OCI-M1 (cell line): ENCODE measurements around the gene EDN1.

Source experiments
- DNase-seq: peaks from one replicate; lab custom pipeline; 2025; lab: John Stamatoyannopoulos, UW

The EDN1 gene

DNA sequence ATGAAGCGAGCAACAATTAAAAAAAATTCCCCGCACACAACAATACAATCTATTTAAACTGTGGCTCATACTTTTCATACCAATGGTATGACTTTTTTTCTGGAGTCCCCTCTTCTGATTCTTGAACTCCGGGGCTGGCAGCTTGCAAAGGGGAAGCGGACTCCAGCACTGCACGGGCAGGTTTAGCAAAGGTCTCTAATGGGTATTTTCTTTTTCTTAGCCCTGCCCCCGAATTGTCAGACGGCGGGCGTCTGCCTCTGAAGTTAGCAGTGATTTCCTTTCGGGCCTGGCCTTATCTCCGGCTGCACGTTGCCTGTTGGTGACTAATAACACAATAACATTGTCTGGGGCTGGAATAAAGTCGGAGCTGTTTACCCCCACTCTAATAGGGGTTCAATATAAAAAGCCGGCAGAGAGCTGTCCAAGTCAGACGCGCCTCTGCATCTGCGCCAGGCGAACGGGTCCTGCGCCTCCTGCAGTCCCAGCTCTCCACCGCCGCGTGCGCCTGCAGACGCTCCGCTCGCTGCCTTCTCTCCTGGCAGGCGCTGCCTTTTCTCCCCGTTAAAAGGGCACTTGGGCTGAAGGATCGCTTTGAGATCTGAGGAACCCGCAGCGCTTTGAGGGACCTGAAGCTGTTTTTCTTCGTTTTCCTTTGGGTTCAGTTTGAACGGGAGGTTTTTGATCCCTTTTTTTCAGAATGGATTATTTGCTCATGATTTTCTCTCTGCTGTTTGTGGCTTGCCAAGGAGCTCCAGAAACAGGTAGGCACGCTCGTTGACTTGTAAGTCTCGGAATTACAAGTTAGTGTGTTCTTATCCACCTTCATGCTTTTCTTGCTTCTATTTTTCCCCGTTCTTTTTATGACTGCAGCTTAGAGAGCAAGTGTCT is at the start of gene EDN1:
Gene EDN1 (plus strand): TSS at position 429 of the 888 bp plus-strand sequence. CDS start 269 bp downstream, at position 698.
- DNase-seq: peak; percentile 79

DNA sequence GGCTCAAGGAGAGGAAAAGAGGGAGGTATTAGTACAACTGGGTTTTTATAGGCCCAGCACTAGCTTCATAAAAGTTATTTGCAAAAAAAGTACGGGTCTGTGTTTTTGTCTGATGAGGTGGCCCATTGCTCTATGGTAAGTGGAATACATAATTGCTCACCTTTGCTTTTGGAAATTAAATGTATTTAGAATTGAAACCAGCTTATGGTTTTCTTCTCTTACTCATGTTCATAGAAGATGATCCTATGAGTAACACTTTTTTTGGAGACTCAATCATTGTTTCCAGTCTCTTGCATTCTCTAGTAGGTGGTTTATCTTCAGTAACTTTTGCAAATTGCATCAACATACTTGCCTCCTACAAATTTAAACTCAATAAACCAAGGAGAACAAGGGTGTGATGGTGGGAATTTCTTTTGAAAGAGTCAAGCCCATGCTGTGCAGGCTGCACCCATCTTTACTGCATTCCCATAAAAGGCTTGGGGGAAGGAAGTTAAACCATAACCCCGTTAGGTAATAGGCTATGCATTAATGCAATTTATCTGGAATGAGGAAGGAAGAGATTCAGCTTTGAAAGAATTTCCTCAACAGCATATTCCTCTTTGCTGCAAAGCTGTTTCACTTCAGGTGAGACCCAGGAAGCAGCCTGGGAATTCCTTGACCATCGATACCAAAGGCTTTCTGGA is 48.5 kb upstream of the EDN1 start:
- DNase-seq: no peak

DNA sequence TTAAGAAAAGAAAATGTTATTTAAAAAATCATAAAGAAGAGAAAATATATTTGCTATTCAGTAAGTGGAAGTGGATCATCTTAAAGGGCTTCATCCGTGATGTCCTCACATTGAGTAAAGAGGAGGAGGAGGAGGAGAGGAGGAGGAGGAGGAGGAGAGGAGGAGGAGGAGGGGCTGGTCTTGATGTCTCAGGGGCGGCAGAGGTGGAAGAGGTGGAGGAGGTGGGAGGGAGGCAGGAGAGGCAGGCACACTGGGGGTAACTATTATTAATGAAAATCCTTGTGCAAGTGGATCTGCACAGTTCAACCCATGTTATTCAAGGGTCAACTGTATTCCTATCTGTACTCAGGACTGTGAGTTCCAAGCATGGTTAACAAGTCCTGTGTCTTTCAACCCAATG is 47.0 kb upstream of the EDN1 start:
- DNase-seq: no peak

DNA sequence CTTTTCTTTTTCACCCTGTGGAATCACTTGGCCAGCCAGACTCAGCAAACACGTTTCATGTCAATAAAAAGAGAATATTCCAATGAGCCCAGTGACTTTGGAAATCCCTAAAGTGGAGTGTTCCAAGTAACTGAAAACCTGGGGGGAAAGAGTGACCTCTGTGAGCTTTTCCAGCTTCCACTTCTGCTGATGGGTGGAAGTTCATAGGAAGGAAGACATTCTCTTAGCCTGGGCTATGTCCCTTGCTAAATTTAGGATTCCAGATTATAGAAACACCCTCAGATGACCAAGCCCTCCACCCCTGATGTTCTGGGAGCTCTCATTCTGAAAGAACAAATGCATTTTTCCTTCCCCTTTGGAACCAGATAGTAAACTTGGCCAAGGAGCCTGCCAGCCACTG is 44.8 kb upstream of the EDN1 start:
- no peak for DNase-seq

DNA sequence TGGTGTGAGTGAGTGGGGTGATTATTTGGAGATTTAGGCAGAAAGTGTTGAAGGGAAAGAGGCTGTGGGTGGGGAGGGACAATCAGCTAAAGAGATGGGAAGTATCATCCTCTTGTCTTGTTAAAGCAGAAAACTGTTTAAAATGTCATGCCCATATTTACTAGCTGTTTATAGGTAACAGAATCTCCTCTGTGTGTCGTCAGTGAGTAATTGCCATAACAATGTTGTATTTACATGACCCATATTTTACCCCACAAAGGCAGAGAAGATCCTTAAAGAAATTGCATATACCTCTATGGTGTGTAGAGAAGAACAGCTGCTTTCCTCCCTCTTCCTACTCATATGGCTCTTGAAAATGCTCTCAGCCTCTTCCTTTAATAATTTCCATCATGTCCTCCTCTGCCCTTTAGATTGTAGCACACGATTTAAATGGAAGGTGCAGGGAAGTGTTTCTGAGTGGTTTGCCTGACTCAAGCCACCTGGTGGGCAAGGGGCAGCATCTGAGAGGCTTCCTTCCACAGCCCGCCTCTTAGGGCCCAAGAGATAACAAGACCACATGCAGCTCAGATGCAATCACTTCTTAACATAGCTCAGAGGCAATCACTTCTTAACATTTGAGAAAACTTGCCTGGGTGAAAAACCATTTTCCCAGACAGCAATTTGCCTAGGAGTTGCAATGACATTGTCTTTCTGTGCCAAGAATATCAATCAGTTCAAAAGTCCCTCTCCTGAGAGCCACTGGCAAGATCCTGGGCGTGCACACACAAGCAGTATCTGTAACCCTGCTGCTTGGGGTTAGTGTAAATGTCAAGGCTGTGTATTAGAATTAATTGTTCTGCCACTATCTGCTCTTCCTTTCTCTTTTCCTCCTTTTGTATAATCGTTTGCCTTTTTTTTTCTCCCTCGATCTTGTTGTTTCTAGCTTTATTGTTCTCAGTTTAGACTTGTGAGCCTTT is 44.1 kb upstream of the EDN1 start:
- DNase-seq: no peak

DNA sequence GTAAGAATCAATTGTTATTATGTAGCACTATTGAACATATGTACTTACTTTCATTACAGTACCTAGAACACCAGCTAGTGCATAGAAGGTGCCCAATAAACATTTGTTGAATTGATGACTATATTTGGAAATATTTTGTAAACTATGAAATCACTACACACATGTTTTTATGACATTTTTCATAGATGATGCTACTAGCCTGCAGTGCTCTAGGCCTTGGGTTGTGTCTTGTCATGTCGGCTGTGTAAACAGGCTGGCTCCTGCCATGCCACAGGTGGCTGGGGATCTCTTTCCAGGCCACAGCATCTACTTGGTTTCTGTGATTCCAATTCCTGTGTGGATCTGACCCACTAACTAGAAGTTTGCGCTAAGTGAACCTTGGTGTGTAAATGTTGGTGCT is 43.3 kb upstream of the EDN1 start:
- DNase-seq: no peak

DNA sequence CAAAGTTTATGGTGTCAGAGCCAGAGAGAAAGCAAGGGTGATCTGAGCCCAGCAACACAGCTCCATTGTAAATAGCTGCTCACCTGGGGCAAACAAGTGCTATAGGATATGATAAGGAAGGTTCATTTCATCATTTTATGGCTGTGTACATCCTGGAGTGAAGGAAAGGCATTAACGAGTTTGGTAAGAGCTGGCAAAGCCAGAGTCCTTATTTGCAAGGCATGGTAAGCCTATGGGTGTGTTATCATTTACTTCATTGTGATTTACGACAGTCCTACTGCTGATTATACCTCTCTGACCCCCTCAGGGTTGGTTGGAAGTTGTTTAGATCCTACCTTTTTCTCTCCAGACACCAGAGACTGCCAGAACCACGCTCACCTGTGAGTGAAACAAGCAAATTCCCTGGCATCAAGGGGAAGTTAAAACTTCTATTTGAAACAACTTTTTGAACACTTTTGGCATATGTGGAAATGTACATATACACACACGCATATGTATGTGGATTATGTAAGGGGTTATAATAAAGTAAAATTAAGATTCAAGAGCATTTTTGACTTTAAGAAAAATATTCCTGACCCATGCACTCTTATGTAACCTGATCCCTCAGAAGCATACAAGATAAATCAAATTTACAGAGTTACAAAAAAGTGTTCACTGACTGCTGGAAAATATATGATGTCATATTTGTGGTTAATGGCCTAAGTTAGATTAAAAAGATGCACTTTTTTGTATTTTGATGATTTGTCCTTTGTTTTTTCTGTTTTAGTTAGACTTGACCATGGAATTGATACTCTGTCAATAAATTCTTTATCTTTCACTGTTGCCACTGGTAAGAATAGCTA is 40.4 kb upstream of the EDN1 start:
- DNase-seq: no peak

DNA sequence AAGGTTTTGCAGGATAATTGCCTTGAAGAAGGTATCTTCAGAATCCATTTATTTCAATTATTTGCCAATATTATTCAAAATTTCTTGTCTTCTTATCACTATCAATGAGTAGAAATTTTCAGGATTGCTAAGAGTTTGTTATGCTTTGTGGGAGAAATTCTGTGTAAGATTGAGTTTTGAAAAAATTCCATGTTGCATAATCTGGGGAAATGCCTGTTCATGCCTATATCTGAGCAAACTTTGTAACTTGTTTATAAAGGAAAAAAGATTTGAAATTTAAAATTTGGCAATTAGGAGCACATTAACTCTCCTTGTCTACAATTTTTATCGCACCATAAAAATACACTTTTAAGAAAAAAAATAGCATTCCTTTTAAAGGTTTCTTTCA is 39.8 kb upstream of the EDN1 start:
- DNase-seq: no peak

DNA sequence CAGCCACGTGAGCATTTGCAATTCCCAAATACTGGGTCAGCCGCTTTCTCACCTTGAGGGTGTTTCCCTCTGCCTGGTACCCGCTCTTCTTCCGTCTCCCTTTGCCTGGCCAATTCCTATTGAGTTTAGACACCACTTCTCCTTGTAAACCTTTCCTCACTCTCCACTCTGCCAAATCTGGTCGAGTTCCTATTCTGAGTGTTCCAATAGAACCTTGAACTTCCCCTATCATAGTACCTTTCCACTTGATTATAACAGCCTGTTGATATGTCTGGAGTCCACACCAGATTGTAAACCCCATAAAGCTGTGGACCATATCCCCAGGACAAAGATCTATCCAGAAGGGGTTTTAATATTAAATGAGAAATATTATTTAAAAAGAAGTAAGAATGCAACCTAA is 36.0 kb upstream of the EDN1 start:
- DNase-seq: no peak

DNA sequence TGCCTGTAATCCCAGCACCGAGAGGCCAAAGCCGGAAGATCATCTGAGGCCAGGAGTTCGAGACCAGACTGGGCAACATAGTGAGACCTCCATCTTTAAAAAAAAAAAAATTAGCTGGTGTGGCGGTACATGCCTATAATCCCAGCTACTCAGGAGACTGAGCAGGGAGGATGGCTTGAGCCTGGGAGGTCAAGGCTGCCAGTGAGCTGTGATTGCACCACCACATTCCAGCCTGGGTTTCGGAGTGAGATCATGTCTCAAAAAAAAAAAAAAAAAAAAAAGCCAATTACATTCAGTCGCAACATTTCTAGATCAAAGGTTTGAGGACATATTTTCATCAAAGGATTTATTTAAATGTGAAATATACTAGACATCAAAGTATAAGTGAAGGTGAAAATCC is 32.0 kb upstream of the EDN1 start:
- no peak for DNase-seq

DNA sequence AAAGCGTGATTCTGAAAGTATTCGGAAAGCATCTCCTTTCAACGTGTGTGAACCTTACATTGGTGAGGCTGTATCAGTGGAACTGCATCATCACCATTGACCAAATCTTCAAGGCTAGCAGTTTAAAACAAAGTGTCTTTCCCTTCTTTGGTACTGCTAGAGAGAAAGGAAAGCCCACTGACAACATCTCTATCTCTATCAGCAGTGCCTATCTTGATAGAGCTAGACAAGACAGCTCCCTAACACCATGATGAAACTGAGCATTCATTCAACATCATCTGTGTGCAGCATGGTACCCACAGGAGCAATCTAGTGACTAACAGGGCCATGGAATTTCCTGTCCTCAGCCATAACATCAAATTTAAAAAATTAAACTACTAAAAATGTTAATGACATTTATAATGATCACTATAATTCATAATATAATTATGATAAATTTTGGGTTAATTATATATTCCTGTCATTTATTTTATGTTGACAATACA is 31.5 kb upstream of the EDN1 start:
- DNase-seq: no peak

DNA sequence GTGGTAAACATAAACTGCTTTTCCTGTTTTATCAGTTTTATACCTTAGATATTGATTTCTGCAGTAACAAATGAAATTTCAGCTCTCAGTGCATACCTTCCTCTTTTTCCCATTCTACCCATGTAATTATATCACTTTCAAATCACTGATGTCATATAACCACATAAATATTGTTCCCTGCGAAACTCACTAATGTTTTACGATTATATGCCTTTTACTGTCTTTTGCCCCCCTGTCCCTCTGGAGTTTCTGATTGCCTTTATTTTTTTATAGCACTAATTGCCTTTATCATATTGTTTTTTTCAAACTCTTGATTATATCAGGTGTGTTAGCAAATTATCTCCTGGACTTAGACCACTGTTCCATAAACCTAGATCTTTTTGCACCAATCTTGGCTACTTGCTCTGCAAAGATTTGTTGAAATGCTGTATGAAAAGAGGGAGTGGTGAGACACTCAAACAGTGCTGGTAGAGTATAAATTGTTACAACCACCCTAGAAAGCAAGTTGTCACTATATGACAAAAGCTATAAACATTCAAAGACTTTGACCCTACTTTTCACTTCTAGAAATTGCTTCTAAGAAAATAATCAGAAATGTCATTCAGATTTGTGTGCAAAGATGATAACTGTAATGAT is 29.6 kb upstream of the EDN1 start:
- DNase-seq: no peak

DNA sequence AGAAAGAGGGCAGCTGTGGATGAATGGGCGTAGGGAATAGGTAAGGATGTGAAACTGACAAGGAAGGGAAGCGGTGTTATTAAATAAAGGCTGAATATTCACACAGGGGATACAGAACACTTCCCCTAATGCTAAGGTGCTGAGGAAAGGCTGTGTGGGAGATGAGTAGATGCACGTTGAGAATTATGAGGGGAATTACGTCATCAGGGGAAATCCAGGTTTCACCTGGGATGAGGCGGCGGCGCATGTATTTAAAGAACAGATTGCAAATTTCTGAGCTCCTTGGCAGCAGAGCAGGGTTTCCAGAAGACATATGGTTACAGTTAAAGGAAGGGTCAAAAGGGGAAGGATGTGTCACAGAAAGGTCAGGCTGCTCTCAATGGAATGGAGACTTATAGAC is 28.7 kb upstream of the EDN1 start:
- no peak for DNase-seq

DNA sequence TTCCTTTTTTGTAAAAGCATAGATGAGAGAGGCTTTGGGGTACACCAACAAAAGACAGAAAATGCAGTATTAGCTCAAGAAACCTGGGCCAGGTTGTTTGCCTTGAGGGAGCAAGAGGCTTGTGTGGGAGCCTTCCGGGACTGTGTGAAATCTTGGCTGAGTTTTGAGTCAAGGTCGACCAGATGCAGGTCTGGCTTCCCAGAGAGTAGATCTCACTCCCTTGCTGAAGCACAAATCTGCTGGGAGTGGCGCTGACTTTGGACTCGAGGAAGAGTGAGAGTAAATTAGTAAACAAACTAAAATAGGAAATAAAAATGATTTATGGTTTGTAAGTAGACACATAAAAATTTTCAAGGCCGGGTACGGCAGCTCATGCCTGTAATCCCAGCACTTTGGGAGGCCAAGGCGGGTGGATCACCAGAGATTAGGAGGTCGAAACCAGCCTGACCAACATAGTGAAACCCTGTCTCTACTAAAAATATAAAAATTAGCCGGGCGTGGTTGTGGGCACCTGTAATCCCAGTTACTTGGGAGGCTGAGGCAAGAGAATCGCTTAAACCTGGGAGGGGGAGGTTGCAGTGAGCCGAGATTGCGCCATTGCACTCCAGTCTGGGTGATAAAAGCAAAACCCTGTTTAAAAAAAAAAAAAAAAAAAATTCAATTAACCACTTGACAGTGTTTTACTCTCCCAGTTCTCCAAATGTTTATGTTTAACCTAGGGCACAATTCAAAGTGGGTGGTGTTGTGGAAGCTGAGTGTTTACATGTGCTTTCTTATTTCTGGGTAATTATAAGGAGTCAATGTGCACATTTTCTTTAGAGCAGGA is 27.7 kb upstream of the EDN1 start:
- DNase-seq: no peak

DNA sequence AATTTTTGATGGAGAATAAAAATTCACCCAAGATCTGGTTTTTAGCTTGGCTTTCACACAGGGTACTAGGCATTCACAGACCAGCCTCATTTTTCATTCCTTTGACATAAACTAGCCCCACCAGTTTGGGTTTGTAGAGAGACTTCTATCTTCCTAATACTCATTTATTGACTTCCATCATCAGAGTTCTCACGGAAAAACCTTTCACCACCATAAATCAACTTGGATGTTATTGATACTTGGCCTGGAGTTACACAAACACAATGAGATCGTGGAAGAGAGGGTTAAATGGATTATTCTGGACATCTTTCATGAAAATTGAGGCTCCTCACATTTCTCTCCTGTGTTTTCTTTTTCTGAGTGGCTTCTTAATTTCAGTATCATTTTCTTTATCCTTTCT is 26.8 kb upstream of the EDN1 start:
- DNase-seq: no peak

DNA sequence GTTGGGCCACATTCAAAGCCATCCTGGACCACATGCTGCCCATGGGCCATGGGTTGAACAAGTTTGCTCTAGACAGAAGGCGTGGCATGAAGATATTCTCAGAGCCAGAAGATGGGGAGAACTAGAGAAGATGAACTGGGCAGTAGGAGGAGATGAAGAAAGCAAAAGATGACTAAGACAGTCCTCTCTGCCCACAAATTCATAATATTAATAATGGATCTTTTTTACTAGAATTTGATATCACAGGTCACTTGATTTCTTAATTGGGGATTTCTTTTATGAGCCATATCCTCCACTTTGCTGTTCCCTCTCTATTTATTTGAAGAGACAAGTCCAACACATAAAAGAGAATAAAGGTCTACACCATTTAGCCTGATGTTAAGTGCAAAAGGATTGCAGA is 25.5 kb upstream of the EDN1 start:
- DNase-seq: no peak

DNA sequence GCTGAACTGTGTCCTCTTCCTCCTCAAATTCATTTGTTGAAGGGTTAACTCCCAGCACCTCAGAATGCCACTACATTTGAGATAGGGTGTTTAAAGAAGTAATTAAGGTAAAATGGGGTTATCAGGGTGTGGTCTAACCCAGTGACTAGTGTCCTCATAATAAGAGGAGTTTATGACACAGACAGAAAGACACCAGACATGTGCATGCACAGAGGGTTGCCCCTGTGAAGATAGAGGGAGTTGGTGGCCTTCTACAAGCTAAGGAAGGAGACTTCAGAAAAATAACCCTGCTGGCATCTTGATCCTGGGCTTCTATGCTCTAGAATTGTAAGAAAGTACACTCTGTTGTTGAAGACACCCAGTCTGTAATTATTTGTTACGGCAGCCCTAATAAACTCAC is 24.9 kb upstream of the EDN1 start:
- DNase-seq: no peak

DNA sequence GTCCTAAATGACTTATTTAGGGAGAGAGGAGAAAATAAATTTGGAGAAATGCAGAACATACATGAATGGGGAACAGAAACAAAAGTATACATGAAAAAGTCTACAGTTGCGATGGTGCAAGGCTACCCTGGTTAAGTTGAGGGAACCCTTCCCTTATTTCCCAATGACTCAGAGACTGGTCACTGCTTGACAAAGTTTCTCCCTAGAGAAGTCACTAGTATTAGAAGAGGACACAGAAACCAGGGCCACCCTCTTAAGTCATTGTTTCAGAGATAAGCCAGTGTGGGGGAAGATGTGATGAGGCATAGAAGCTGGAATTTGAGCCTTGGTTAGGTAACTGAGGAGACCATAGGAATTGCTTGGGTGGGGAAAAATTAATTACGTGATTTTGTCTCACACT is 24.4 kb upstream of the EDN1 start:
- DNase-seq: peak; percentile 33

DNA sequence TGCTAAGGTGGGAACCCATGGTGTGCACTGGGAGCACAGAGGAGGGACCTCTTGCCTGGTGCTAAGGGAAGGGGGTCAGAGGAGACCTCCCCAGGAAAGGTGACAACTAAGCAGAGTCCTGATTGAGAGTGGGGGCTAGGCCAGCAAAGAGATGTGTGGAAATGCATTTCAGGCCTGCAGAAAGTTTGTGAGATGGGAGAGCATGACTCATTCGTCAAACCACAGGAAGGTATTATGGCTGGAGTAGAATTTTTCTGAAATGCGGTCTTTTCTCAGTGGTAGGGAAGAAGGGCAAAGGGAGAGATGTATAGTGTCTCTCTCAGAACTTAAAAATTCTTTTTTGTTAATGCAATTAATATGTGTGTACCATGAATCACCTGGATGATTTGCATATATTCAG is 23.6 kb upstream of the EDN1 start:
- DNase-seq: peak; percentile 24

DNA sequence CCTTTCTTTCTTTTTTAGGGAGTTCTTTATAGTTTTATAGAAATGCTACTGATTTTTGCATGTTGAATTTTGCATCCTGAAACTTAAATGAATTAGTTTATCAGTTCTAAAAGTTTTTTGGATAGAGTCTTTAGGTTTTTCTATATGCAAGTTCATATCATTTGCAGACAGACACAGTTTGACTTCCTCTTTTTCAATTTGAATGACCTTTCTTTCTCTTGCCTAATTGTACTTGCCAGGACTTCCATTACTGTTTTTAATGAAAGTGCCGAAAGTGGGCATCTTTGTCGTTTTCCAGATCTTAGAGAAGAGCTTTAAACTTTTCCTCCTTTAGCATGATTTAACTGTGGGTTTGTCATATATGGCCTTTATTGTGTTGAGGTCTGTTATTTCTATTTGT is 21.1 kb upstream of the EDN1 start:
- peak; percentile 88 for DNase-seq
